ENCODE data around the gene IGSF3. TPM values are rescaled to one million over a fixed set of nuclear protein-coding genes. Genes with fewer than 3 reads are reported as not detected.

The IGSF3 gene
- total and polyA plus RNA-seq, 2 of the 13 experiments (the other 11 are each of a cell fraction or from before 2014, with no cell fraction given): 0.11 to 0.16 TPM

DNA sequence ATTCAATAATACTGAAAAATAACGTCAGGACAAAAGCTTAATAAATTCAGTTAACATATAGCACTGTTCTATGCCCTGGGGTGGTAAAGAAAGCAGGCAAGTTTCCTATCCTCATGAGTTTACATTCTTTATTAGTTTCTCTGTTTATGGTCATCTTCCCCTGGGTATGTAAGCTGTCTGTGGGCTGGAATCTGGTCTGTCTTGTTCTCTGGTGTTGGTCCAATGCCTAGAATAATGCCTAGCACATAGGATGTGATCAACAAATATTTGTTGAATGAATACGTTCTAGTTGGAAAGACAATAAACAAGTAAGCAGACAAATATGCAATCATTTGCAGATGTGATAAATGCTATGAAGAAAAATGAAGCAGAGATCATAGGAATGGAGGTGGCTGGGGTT is 7.2 kb upstream of the IGSF3 start (continued):
- no peak for TF ChIP-seq SKI (IDR thresholded peaks at IDR 0.05; ENCODE audit: partially characterized antibody)

DNA sequence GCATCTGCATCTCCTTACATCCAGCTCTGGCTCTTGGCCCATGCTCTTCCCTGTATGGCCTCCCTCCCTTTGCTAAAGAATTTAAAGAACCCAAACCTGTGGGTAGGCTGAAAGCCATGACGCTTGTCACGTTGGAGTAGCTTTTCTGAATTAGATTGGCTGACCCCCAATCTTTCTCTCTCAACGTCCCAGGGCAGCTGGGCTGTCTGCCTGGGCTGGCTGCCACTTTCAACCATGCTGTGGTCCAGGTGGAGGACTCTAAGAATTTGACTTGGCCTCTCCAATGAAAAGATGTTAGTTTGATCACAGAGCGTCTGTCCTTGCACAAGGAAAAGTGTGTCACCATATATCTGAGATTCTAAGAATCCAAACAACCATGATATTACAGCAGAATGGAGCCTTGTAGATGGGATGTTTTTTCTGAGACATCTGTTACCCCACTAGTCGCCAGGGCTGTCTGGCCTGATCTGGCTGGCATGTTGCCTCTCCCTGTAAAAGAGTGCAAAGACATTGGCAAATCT is 6.5 kb upstream of the IGSF3 start:
- no peaks in the 10 kb centered on the region for H4K20me1 ChIP-seq (ENCODE audit: insufficient read depth, low read length)
- no peak overlapping the region for H3K4me3 ChIP-seq (replicated peaks in 1 of 3; ENCODE audit: insufficient read depth in 1 of 3, low read depth in 2 of 3, low read length in 3 of 3)
- BruUV-seq (replicated peaks): no TSS peak
- H3K9me3 ChIP-seq (ENCODE audit: low read length): no peaks in the 10 kb centered on the region
- CTCF ChIA-PET (ENCODE audit: low intra/inter-chr PET ratio, low total read pairs): no interaction called here
- POLR2A ChIA-PET: no interaction called here
- H2AFZ ChIP-seq (ENCODE audit: low read length): no peak overlapping the region
- no peaks in the 10 kb centered on the region for H3K4me1 ChIP-seq (ENCODE audit: insufficient read depth, low read length)
- H3K79me2 ChIP-seq (ENCODE audit: insufficient read depth, low read length): no peaks in the 10 kb centered on the region
- H3K9ac ChIP-seq (ENCODE audit: insufficient read depth, low read depth, low read length): no peak overlapping the region
- in situ Hi-C loops (cut with HindIII; ENCODE audit: extremely low pct_ligation_motif_present, low pct_unique_long_range_greater_than_20kb) (no loop called here), intact Hi-C loops (cut with micrococcal nuclease; ENCODE audit: unreplicated experiment) (loop anchor here (10.0 kb wide), 1 partner anchor 99 kb away; the partner anchor contains the start of gene CD58)
- WGBS (ENCODE audit: low lambda C conversion rate): 38% methylated on average over 5 of the region's 5 CpGs
- H3K27ac ChIP-seq (ENCODE audit: extremely low read length, insufficient read depth, low read length): no peak overlapping the region
- DNase-seq (ENCODE audit: low spot score) (no peak), ATAC-seq (no peak), FAIRE-seq (no peak)
- H3K36me3 ChIP-seq (replicated peaks in 1 of 2; ENCODE audit: control insufficient read depth in 1 of 2, insufficient read depth in 2 of 2, low read length in 2 of 2): no peaks in the 10 kb centered on the region
- no peaks in the 10 kb centered on the region; a peak in 1 of 5 replicates for H3K27me3 ChIP-seq (ENCODE audit: control insufficient read depth in 1 of 2, insufficient read depth in 2 of 2, low read length in 2 of 2)
- TF ChIP-seq RFX3 (CRISPR knock-in tag; IDR thresholded peaks at IDR 0.05): no peak
- TF ChIP-seq, protein P1, sequence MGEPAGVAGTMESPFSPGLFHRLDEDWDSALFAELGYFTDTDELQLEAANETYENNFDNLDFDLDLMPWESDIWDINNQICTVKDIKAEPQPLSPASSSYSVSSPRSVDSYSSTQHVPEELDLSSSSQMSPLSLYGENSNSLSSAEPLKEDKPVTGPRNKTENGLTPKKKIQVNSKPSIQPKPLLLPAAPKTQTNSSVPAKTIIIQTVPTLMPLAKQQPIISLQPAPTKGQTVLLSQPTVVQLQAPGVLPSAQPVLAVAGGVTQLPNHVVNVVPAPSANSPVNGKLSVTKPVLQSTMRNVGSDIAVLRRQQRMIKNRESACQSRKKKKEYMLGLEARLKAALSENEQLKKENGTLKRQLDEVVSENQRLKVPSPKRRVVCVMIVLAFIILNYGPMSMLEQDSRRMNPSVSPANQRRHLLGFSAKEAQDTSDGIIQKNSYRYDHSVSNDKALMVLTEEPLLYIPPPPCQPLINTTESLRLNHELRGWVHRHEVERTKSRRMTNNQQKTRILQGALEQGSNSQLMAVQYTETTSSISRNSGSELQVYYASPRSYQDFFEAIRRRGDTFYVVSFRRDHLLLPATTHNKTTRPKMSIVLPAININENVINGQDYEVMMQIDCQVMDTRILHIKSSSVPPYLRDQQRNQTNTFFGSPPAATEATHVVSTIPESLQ (CRISPR knock-in tag; conservative IDR thresholded peaks at IDR 0.05): no peak
- TF ChIP-seq ZNF570 (CRISPR knock-in tag; IDR thresholded peaks at IDR 0.05; ENCODE audit: borderline replicate concordance): no peak
- TF ChIP-seq SAFB2 (CRISPR knock-in tag; IDR thresholded peaks at IDR 0.05; ENCODE audit: borderline replicate concordance, low read depth): no peak
- no peak for TF ChIP-seq NCOR1 (IDR thresholded peaks at IDR 0.05; ENCODE audit: borderline replicate concordance, low read length)
- TF ChIP-seq CEBPB (IDR thresholded peaks at IDR 0.05; ENCODE audit: borderline replicate concordance, low read depth, low read length): no peak
- no peak for TF ChIP-seq ZNF317 (CRISPR knock-in tag; IDR thresholded peaks at IDR 0.05)
- no peak for TF ChIP-seq ZFYVE20 (CRISPR knock-in tag; IDR thresholded peaks at IDR 0.05; ENCODE audit: borderline replicate concordance, low read depth)
- TF ChIP-seq, protein P2, sequence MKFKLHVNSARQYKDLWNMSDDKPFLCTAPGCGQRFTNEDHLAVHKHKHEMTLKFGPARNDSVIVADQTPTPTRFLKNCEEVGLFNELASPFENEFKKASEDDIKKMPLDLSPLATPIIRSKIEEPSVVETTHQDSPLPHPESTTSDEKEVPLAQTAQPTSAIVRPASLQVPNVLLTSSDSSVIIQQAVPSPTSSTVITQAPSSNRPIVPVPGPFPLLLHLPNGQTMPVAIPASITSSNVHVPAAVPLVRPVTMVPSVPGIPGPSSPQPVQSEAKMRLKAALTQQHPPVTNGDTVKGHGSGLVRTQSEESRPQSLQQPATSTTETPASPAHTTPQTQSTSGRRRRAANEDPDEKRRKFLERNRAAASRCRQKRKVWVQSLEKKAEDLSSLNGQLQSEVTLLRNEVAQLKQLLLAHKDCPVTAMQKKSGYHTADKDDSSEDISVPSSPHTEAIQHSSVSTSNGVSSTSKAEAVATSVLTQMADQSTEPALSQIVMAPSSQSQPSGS (CRISPR knock-in tag; IDR thresholded peaks at IDR 0.05): no peak
- TF ChIP-seq ZBTB1 (CRISPR knock-in tag; IDR thresholded peaks at IDR 0.05; ENCODE audit: borderline replicate concordance): no peak
- TF ChIP-seq ATF1 (CRISPR knock-in tag; IDR thresholded peaks at IDR 0.05): no peak
- TF ChIP-seq, protein P3, sequence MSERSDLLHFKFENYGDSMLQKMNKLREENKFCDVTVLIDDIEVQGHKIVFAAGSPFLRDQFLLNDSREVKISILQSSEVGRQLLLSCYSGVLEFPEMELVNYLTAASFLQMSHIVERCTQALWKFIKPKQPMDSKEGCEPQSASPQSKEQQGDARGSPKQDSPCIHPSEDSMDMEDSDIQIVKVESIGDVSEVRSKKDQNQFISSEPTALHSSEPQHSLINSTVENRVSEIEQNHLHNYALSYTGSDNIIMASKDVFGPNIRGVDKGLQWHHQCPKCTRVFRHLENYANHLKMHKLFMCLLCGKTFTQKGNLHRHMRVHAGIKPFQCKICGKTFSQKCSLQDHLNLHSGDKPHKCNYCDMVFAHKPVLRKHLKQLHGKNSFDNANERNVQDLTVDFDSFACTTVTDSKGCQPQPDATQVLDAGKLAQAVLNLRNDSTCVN (CRISPR knock-in tag; IDR thresholded peaks at IDR 0.05; ENCODE audit: borderline replicate concordance): no peak
- no peak for TF ChIP-seq THYN1 (CRISPR knock-in tag; IDR thresholded peaks at IDR 0.05; ENCODE audit: borderline replicate concordance, low read depth)
- no peak for TF ChIP-seq POLR2AphosphoS5 (IDR thresholded peaks at IDR 0.05; ENCODE audit: low read depth, low read length)
- no peak overlapping the region for H3K4me2 ChIP-seq (ENCODE audit: low read depth, low read length)
